Measurements from ENCODE around the gene PDZD2. TPM values are rescaled to one million over a fixed set of nuclear protein-coding genes. Genes with fewer than 3 reads are reported as not detected.
"Not testable (repeated sequence)": the region's sequence is repeated elsewhere in the genome, so short reads cannot be mapped to it uniquely, and the experiment has no call there.

The PDZD2 gene
- total RNA-seq, 1 donor, result 0.36 TPM

DNA sequence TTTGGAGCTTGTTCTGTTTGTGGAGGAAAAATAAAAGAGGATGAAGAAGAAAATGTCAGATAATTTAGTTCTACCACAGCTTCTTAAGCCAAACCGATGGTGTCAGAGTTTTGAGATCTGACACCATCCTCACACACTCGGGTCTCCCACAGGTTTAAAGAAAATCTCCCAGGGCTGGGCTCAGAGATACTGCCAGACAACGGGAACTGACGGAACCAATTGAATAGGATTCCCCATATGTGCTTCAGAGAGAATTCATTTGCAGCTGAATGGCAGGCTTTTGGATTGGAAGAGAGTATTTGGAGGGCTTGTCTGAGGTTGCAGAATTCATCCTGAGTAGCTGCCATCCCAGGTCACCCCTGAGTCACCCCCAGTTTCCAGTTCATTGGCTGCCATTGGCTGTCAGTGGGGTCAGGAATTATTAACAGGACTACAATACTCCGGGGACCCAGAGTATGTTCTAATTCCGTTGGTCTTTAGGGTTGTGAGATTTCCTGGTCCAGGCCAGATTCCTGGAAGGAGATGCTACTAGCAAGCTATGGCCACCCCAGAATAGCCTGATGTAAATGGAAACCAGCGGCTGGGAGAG lies 131.3 kb downstream of the PDZD2 start:
- Histone ChIP-seq H3K4me3 (ENCODE audit: insufficient read depth, low read length) (no peak overlapping the region), H4K20me1 (ENCODE audit: insufficient read depth, low read length) (no peaks in the 10 kb centered on the region), H3K9me3 (ENCODE audit: low read depth, low read length) (no peaks in the 10 kb centered on the region), H3K27me3 (ENCODE audit: insufficient read depth, low read length) (peaks cover 13% of the 10 kb centered on the region), H3K79me2 (ENCODE audit: insufficient read depth, low read length) (no peaks in the 10 kb centered on the region), H3K4me1 (ENCODE audit: insufficient read depth, low read length) (no peaks in the 10 kb centered on the region), H2AFZ (ENCODE audit: low read length) (no peak overlapping the region), H3K36me3 (ENCODE audit: insufficient read depth, low read length) (no peaks in the 10 kb centered on the region), H3K27ac (ENCODE audit: low read depth, low read length) (no peak overlapping the region), H3K4me2 (ENCODE audit: insufficient read depth, low read length) (no peak overlapping the region)
- DNase-seq (ENCODE audit: insufficient read length, low spot score, missing footprints), result no peak
- TF ChIP-seq, protein P1, sequence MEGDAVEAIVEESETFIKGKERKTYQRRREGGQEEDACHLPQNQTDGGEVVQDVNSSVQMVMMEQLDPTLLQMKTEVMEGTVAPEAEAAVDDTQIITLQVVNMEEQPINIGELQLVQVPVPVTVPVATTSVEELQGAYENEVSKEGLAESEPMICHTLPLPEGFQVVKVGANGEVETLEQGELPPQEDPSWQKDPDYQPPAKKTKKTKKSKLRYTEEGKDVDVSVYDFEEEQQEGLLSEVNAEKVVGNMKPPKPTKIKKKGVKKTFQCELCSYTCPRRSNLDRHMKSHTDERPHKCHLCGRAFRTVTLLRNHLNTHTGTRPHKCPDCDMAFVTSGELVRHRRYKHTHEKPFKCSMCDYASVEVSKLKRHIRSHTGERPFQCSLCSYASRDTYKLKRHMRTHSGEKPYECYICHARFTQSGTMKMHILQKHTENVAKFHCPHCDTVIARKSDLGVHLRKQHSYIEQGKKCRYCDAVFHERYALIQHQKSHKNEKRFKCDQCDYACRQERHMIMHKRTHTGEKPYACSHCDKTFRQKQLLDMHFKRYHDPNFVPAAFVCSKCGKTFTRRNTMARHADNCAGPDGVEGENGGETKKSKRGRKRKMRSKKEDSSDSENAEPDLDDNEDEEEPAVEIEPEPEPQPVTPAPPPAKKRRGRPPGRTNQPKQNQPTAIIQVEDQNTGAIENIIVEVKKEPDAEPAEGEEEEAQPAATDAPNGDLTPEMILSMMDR (IDR thresholded peaks at IDR 0.05; ENCODE audit: extremely low read depth, low read depth, low read length), result no peak

DNA sequence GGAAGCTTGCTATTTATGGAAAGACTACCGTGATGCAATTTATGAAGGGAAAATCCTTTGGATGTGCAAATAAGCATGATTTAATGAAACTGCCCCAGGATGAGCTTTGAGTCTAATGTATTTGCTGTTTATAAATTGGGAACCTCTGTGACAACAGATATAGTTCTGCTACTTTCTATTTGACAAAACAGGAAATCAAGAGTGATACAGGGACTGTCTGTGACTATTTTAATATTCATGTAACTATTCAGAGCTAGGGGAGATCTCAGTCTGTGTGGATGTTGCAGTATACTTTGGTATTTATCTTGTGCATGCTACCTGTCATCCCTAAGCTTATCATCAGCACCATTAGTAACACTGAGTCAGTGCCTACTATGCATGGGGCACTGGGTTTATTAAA lies 132.1 kb downstream of the PDZD2 start:
- no peaks in the 10 kb centered on the region for H3K9me3 ChIP-seq (ENCODE audit: low read depth, low read length)
- no peak overlapping the region for H3K4me3 ChIP-seq (ENCODE audit: insufficient read depth, low read length)
- no peak overlapping the region for H3K27ac ChIP-seq (ENCODE audit: low read depth, low read length)
- TF ChIP-seq, protein P1 (IDR thresholded peaks at IDR 0.05; ENCODE audit: extremely low read depth, low read depth, low read length), result no peak
- H3K4me1 ChIP-seq (ENCODE audit: insufficient read depth, low read length), result no peaks in the 10 kb centered on the region
- no peak overlapping the region for H3K4me2 ChIP-seq (ENCODE audit: insufficient read depth, low read length)
- peaks cover 13% of the 10 kb centered on the region for H3K27me3 ChIP-seq (ENCODE audit: insufficient read depth, low read length)
- H3K79me2 ChIP-seq (ENCODE audit: insufficient read depth, low read length), result no peaks in the 10 kb centered on the region
- no peak for DNase-seq (ENCODE audit: insufficient read length, low spot score, missing footprints)
- no peak overlapping the region for H2AFZ ChIP-seq (ENCODE audit: low read length)
- H3K36me3 ChIP-seq (ENCODE audit: insufficient read depth, low read length), result no peaks in the 10 kb centered on the region
- no peaks in the 10 kb centered on the region for H4K20me1 ChIP-seq (ENCODE audit: insufficient read depth, low read length)

DNA sequence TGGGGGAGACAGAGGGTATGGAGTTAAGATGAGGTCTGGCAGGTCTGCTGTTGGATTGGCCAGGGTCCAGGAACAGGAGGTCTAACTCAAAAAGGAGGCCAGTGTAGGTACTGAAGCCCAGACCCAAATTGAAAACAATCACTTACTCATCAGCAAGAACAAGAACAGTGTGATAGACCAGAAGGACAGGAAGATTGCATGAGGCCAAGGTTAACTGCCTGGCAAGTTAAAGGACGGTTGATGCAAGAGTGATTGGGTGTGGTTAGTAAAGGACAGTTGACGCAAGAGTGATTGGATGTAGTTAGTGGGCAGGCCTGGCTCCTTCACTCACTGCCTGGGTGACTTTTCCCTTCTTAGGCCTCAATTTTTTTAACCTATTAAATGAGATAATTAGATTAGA lies 132.6 kb downstream of the PDZD2 start:
- Histone ChIP-seq H3K9me3 (ENCODE audit: low read depth, low read length) (no peaks in the 10 kb centered on the region), H4K20me1 (ENCODE audit: insufficient read depth, low read length) (no peaks in the 10 kb centered on the region), H3K4me2 (ENCODE audit: insufficient read depth, low read length) (no peak overlapping the region), H3K79me2 (ENCODE audit: insufficient read depth, low read length) (no peaks in the 10 kb centered on the region), H2AFZ (ENCODE audit: low read length) (no peak overlapping the region), H3K4me3 (ENCODE audit: insufficient read depth, low read length) (no peak overlapping the region), H3K27me3 (ENCODE audit: insufficient read depth, low read length) (peaks cover 13% of the 10 kb centered on the region), H3K36me3 (ENCODE audit: insufficient read depth, low read length) (no peaks in the 10 kb centered on the region), H3K27ac (ENCODE audit: low read depth, low read length) (no peak overlapping the region), H3K4me1 (ENCODE audit: insufficient read depth, low read length) (no peaks in the 10 kb centered on the region)
- DNase-seq (ENCODE audit: insufficient read length, low spot score, missing footprints), result no peak
- TF ChIP-seq, protein P1 (IDR thresholded peaks at IDR 0.05; ENCODE audit: extremely low read depth, low read depth, low read length), result no peak

DNA sequence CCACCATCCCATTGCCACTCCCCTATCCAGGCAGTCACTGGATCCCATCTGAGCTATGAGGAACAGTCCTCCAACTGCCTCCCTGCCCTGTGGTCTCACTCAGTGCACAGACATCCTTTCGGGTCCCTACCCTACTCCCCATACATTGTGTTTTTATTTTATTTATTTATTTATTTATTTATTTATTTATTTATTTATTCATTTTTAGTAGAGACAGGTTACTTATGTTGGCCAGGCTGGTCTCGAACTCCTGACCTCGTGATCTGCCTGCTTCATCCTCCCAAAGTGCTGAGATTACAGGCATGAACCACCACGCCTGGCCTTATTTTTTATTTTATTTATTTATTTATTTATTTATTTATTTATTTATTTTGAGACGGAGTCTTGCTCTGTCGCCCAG lies 137.4 kb downstream of the PDZD2 start:
- not testable (repeated sequence) for H3K4me1 ChIP-seq (ENCODE audit: insufficient read depth, low read length); H3K9me3 ChIP-seq (ENCODE audit: low read depth, low read length); H3K27me3 ChIP-seq (ENCODE audit: insufficient read depth, low read length); H3K36me3 ChIP-seq (ENCODE audit: insufficient read depth, low read length); H2AFZ ChIP-seq (ENCODE audit: low read length); H3K27ac ChIP-seq (ENCODE audit: low read depth, low read length); H3K4me3 ChIP-seq (ENCODE audit: insufficient read depth, low read length); DNase-seq (ENCODE audit: insufficient read length, low spot score, missing footprints); H3K4me2 ChIP-seq (ENCODE audit: insufficient read depth, low read length); H3K79me2 ChIP-seq (ENCODE audit: insufficient read depth, low read length); H4K20me1 ChIP-seq (ENCODE audit: insufficient read depth, low read length)
